Measurements from ENCODE around the gene EPO.

- TF ChIP-seq EP300 (IDR thresholded peaks at IDR 0.05) (no peak), POLR2AphosphoS5 (IDR thresholded peaks at IDR 0.05) (no peak), CTCF (IDR thresholded peaks at IDR 0.05) (no peak)
Observed at GRCh38 chr7:100759357-100760171, 39.3 kb downstream of the EPO start.

Measured in esophagus muscularis mucosa (tissue), 4 donors.